HL-60/S4 (cell line): ENCODE data around the gene B4GALNT3.

ENCODE experiments used
- in situ Hi-C: fragments of 300-500 bp; cut with MboI; formaldehyde crosslinking; loops from 2 replicates; pipeline ENCODE4 v1.14.3; 2022; ENCODE audit warnings: low sequenced_read_pairs

The B4GALNT3 gene

DNA sequence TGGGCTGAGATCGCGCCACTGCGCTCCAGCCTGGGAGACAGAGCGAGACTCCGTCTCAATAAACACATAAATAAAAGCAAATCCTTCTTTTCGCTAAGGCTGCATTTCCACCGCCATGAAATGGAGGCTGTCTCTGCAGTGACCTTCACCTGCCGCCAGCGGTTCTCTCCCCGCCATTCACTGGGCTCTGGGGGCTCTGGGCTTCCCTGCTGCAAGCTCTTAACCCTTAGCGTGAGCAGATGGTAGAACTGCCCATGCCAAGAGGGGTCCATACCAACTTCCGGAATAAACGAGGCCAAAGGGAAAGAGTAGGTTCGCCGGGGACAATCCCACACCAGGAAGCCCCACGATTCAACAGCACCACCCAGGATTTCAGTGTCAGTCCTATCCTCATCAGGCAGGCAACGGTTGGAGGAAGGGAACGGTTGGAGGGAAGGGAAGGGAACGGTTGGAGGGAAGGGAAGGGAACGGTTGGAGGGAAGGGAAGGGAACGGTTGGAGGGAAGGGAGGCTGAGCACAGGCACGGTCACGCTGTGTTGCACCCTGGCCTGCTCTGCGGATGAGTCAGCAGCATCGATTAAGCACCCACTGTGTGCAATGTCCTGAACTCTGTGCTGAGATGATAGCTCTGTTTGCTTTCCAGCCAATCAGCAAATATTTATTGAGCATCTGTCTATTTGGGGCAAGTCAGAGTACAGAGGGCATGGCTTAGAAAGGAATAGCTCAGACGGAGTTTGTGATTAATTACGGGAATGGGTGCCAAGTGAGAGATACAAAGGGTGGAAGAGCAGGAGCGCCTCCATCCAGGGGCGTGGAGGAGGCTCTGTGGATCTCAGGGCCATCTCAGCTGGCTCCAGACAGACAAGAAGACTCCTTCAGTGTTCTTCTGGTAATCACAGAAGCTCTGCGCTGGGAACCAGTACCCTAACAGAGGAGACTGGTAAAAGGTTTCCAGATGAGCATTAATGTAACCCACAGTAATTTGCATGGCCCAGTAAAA is 125.6 kb downstream of the B4GALNT3 start:
- in situ Hi-C loops = no loop called here

DNA sequence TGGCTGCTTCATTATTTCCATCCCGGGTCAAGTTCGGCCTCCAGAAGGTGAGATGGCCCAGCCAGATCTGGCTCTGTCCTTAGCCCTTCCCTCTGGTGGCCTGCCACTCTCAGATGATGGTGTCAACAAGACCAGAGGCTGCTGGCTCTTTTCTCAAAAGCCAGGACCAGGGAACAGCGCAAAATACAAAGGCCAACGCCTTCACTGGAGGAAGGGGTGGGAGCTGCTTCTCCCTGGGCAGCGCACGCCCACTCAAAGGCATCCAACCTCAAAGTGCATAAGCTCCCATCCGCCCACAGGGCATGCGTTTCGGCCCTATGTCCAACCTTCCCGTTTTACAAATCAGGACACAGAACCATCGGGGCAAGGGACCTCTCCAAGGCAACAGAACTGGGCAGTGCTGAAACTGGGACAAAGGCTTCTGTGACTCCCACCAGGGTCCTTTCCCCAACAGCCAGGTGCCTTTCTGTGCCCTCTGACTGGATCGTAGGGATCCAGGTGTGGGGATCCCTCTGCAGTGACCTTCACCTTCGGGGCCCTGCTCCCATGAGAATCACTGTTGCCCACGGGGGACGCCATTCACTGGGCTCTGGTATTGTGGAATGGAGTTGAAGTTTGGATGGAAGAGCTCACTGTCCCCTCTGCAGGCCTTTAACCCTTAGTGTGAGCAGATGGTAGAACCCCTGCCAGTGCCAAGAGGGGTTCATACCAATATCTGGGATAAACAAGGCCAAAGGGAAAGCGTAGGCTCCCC is 126.8 kb downstream of the B4GALNT3 start:
- in situ Hi-C loops = no loop called here

DNA sequence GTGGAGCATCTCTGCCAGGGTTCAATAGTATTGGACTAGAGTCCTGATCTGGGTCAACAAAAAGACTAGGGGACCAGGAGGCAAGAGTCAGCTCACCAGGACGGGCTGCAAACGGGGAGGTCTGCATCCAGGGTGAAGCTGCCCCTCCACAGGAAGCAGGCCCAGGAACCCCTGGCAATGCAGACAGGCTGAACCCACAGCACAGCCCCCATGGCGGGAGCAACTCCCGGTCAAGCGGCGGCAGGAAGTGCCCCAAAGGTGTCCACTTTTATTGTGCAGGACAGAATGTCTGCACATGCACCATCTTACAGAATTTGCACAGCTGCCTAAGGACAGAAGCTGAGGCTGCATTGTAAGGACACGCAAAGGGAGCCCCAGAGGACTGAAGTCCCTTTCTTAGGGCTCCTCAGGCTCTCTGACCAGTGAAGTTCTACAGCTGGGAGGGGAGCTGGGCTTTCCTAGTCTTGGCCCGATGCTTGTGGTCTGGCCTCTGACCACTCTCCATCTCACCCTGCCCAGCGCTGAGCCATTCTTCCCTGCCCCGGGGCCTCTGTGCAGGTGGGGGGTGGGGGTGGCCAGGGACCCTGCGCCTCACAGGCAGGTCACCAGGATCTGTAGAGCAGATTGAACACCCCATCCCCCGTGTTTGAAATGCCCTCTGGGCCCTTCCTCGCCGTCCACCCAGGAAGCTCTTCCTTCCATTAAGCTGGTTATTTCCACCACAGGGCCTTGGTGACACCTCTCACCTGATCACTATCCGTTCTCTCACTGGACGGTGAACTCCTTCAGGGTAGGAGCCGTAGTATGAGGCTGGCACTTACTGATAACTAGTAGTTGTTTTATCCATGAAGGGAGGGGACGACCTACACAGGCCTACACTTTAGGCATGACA is 127.6 kb downstream of the B4GALNT3 start:
- in situ Hi-C loops = no loop called here

DNA sequence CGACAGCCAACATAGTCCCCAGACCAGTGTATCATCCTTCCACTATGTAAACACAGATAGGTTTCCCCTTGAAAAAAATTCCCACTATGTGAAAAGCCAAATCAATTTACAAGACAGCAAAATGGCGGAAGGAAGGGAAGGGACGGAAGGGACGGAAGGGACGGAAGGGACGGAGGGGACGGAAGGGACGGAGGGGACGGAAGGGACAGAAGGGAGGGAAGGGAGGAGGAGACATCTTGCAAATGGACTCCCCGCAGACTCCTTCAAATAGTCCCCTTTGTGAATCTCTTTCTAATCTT is 128.2 kb downstream of the B4GALNT3 start:
- in situ Hi-C loops = no loop called here

DNA sequence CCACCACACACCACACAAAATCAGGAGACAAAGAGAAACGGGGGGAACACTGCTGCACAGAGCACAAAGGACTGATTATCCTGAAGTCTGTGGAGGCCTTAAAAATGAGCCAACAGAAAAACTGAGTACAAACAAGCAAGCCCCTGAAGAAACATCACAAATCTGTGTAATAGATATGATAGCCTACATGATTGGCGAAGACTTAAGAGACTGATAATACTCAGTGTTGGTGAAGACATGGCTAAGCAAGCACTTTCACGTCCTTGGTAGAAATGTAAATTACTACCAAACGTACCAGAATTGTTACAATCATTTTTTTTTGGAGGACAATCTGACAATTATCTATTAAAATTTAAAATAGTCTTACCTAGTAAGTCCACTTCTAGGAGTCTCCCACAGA is 128.9 kb downstream of the B4GALNT3 start:
- in situ Hi-C loops = no loop called here

DNA sequence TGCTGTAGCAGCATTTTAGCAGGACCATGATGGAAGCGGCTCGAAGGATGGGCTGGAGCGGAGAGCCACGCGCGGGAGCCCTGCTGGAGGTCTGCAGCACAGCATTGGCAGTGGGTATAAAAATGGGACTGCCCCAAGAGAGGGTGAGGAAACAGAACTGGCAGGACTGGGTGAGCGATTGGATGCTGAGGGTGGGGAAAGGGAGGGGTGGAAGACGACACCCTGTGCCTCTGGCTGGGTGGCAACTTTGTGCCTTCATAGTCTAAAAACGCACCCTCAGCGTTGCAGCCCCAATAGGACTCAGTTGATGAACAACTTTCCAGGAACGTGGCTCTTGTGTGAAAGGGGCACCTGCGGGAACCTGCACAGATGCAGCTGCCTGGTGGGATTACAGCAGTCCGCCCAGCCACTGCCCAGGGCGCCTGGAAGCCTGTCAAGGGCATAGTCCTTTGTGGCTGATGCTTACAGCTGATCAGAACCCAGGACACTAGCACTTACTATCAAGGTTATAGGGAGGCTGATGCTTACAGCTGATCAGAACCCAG is 130.5 kb downstream of the B4GALNT3 start:
- in situ Hi-C loops = no loop called here

DNA sequence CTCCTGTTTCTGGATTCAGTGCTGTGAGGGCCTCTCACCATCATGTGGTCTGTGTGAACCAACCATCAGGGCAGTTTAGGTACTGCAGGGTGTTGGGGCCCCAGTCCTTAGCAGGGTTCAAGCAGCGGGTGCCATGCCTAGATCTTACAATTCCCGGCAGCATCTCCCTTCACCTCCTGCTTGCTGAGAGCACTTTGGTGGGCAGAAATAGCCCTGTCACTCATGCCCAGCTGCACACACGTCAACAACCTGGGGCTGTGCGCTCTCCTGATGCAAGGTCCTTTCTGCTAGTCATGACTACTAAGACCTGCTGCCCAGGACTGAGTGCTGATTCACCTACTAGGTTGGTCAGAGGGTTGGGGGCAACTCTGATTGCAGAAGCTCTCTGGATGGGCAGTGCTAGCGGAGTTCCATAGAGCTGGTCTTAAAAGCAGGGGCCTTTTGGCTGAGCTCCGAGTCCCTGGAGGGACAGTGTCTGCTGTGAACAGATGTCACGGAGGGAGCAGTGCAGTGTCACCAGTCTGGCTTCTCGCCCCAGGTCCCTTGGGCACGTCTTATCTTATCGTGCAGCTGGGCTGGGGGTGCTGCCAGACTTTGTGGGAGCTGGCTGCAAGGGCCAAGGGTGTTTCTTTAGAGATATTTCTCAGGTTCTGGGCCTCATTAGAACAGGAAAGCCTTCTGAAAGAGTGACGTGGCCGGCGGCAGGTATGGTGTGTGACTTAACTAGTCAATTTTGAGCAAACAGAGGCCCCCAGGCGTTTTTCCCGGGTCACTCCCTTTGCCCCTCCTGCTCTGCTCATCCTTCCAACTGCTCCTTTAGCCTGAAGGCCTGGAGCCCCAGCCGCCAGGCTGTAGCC is 131.7 kb downstream of the B4GALNT3 start:
- in situ Hi-C loops = no loop called here

DNA sequence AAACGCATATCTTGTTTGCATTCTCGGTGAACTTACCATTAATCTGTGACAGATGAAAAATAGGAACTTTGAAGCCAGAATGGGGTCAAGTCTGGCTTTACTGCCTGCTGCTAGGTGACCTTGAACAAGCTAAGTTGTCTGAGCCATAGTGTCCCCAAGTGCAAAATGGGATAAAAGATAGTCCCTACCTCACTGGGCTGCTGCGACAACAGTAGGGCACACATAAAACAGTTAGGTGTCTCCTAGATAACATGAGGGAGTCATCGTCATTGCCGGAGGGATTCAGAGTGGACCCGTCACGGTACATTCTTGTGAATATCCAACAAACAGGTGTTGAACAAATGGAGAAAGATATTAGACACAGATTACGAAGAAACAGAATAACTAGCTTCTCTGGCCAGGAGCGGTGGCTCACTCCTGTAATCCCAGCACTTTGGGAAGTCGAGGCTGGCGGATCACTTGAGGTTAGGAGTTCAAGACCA is 132.3 kb downstream of the B4GALNT3 start:
- in situ Hi-C loops = no loop called here

DNA sequence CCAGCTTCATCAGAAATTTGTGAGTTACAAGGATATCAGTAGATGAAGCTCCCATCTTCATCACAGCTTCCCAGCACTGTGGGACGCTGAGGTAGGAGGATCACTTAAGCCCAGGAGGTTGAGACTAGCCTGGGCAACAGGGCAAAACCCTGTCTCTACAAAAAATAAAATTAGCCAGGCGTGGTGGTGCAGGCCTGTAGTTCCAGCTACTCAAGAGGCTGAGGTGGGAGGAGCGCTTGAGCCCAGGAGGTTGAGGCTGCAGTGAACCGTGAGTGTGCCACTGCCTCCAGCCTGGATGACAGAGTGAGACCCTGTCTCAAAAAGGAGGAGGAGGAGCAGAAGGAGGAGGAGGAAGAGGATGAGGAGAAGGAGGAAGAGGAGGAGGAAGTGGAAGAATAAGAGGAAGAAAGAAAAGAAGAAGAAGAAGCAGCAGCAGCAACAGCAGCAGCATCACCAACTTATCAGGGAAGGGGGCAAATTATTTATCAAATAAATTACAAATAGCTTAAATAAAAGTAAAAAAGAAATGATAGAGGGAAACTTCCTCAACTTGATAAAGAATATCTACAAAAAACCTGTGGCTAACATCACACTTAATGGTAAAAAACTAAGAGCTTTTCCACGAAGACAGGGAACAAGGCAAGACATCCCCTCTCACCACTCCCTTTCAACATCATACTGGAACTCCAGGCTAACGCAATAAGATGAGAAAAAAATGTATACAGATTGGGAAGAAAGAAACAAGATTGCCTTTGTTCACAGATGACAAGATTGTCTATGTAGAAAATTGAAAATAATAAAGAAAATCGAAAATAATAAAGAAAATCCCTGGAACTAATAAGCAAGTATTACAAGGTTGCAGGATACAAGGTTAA is 133.9 kb downstream of the B4GALNT3 start:
- in situ Hi-C loops = no loop called here

DNA sequence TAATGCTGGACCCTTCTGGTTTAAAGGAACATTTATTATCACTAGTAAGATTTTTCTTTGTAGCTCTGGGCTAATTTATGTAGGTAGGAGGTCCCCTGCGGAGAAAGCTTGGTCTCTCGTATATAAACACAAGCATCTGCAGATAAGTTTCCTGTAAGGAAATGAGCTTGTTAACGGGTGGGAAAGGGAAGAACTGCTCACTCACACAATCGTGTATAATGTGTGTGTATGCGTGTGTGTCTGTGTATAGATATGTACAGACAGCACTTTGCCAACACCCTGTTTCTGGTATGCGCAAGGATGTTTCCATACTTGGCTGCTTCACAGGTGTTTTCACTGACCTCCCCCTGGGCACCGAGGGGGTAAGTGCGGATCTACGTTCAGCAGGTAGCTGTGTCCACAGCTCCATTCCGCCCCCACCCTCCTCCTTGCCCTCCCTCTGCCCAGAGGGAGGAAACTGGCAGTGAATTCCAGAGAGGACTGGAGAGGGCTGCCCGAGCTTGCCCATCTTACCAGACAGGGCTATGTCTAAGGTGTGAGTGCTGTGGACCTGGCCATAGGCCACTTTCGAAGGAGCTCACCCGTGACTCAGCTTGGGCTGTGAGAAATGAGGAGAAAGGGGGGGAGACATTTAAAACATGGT is 138.3 kb downstream of the B4GALNT3 start:
- in situ Hi-C loops = no loop called here

DNA sequence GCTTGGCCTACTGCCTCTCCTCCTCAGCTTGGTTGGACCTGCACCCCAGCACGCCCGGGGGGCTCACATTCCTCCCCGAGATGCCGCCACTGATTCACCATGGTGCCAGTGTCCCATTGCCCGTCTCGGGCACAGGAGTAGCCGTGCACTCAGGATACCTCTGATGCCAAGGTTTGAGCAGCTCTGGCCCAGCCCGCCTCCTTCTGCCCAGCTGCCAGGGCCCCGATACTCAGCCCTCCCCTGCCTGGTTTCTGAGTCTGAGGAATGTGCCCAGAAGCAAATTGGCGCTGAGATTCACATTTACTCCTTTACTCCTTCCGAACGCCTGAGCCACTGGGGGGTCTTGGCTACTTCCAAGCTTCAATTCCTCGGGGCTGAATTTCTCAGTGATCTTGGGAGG is 140.0 kb downstream of the B4GALNT3 start:
- in situ Hi-C loops = no loop called here

DNA sequence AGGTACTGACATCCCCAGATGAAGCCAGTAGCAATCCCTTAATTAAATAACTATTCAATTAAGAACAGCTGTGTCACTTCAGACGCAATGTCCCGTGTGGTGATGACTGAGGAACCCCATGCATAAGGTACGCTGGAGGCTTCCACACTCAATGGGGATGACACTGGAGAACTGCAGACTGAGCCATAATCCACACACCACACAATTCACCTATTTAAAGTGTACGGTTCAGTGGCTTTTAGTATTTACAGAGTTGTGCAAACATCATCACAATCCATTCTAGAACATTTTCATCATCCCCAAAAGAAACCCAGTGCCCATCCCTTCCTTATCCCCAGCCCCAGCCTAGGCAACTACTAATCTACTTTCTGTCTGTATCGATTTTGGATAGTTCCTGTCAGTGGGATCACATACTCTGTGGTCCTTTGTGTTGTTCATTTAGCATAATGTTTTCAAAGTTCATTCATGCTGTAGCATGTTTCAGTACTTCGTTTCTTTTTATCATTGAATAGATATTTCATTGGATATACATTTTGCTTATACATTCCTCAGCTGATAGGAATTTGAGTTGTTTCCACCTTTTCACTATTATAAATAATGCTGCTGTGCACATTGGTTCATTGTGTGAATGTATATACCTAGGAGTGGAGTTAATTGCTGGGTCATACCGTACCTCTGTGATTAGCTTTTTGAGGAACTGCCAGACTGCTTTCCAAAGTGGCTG is 142.4 kb downstream of the B4GALNT3 start:
- in situ Hi-C loops = no loop called here

DNA sequence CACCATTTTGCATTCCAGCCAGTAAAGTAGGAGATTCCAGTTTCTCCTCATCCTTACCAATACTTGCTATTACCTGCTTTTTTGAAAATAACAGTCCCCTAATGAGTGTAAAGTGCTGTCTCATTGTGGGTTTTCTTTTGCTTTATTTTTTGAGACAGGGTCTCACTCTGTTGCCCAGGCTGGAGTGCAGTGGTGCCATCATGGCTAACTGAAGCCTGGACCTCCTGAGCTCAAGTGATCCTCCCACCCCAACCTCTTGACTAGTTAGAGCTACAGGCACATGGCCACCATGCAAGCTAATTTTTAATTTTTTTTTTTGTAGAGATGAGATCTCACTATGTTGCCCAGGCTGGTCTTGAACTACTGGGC is 142.9 kb downstream of the B4GALNT3 start:
- in situ Hi-C loops = no loop called here

DNA sequence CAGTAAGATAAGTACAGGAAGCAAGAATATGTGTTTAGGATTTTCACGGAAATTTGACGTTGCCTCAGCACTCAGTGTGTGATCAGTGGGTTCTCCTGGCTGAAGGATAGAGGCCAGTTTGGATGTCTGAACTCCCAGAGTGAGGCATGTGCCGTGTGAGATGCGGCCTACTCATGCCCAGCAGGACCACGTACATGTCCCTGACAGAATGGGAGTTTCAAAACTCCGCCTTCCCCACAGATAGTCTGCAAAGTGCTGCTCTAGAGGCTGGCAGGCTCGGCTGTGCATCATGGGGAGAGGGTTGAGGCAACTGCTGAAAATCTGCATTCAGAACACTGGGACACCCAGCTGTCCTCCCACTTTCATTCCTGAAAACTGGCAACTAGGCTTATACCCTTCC is 145.2 kb downstream of the B4GALNT3 start:
- in situ Hi-C loops = no loop called here

DNA sequence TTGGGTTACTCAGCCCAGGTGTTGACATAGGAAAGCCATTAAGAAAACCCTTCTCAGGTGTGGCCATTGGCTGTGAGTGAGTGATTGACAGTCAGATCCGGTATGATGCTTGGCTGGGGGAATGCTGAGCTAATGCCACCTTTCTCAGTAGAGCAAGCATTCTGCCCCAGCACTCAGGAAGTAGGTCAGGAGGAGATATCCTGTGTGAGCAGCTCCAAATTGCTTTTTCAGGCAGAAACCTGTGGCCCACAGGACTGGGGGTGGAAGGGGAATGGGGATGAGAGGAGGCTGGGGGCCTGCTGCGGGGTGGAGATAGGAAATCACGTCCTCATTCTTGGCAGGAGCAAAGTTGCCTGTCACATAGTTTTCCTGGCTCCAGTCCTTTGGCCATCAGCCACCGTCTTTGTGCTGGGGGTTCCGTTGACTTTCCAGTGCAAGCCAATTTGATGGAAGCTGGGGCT is 147.8 kb downstream of the B4GALNT3 start:
- in situ Hi-C loops = no loop called here

DNA sequence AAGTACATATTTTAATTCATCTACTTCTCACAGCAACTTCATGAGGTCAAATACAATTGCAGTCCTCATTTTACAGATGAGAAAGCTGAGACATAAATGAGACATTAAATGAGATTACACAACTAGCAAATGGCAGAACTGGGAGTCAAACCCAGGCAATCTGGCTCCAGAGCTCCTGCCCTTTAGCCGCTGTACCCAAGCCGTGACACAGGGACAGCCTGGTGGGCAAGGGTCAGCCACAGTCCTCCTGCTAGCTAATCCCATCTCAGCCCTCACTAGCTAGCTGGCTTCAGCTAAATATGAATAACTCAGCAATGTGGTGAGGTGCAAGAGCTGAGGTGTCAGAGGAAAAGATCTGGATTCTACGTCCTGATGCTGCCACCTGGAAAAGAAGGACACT is 148.7 kb downstream of the B4GALNT3 start:
- in situ Hi-C loops = no loop called here

DNA sequence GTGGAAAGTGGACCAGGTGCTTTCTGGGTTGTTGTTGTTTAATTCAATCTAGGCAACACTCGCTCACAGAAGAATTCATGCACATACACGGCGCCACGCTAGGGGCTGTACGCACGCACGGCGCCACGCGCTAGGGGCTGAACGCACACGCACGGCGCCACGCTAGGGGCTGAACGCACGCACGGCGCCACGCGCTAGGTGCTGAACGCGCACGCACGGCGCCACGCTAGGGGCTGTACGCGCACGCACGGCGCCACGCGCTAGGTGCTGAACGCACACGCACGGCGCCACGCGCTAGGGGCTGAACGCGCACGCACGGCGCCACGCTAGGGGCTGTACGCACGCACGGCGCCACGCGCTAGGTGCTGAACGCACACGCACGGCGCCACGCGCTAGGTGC is 149.2 kb downstream of the B4GALNT3 start:
- in situ Hi-C loops = no loop called here

DNA sequence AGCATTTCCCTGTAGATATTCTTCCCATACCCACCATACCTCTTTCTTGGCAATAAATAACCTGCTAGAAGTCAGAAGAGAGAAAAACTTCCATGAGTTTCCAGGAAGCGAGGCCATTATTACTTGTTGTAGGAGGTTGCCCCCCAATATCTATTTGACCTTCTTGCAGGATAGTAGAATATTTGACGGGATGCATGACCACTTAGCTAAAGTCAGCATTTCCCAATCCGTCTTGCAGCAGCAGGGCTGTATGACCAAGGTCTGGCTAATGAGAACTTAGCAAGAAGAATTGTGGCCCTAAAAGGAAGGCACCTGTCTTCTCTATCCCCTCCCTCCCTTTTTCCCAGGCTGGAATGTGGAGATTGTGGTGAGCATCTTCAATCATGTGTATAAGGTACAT is 152.0 kb downstream of the B4GALNT3 start:
- in situ Hi-C loops = no loop called here
